Stimulated activated CD4-positive, alpha-beta T cell treated with anti-CD3 and anti-CD28 coated beads, Interleukin-12 subunit alpha, Interleukin-12 subunit beta, amount 100 ng/mL, for 4 hours (primary cell): Measurements from ENCODE around the gene LIPM.
A peak's percentile ranks its signal among the peaks of the same experiment; 100 is the strongest.
"Not testable (repeated sequence)": the region's sequence is repeated elsewhere in the genome, so short reads cannot be mapped to it uniquely, and the experiment has no call there.

Source experiments
- DNase-seq: peaks from one replicate; pipeline ENCODE4 v3.0.0-alpha.2; 2020

The LIPM gene

DNA sequence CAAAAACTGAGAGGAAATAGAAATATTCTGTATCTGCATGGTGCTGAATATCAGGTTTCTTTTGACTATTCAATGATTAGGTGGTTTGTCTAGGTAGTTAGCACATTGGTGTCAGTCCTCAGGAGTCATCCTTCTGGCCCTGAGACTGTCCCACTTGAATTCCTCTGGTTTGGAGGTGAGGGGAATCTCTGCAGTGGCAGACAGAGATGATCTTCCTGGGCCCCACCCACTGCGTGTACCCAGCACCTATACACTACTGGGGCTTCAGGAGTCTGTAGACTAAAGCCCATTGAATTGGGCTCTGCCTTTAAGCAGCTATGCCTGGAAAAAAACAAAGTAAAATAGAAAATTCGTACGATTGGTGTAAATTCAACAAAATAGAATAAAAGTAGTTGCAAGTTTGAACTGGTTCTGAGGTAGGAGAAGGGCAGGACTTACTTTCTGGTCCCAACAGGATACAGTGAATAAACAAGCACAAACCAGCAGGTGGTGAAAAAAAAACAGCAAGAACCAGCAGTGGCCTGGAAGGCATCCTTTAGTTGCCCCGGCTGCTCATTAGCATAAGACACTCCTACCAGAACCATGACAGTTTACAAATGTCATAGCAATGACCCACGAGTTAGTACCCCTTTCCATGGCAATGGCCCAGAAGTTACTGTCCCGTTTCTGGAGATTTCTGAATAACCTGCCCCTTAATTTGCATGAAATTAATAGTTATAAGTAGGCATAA is 1.7 kb downstream of the LIPM start:
- no peak for DNase-seq

GRCh38 chr10:88805361-88805760 is 2.8 kb downstream of the LIPM start:
- DNase-seq, result no peak

GRCh38 chr10:88805924-88806323 is 3.4 kb downstream of the LIPM start:
- DNase-seq, result no peak

DNA sequence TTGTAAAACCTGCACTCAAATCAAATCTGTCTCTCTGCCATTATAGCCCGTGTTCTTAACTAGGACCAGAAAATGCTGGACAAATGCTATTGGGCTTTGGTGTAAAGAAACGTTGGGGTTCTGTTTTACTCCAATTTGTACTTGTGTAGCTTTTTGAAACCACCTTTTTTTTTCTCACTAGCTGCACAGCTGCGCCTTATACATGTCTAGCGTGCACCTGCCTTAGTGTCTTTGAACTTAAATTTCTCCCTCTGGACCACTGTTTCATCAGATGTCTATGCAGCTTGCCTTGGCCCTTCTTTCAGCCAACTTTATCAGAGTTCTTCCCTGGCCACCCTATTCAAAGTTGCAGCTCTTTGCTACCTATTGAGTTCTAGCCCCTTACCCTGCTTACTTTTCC is 7.1 kb downstream of the LIPM start:
- DNase-seq, result no peak

GRCh38 chr10:88810196-88810961 is 7.8 kb downstream of the LIPM start:
- DNase-seq, result no peak

- DNase-seq, result no peak
Measured at GRCh38 chr10:88813200-88813599, 10.7 kb downstream of the LIPM start.

DNA sequence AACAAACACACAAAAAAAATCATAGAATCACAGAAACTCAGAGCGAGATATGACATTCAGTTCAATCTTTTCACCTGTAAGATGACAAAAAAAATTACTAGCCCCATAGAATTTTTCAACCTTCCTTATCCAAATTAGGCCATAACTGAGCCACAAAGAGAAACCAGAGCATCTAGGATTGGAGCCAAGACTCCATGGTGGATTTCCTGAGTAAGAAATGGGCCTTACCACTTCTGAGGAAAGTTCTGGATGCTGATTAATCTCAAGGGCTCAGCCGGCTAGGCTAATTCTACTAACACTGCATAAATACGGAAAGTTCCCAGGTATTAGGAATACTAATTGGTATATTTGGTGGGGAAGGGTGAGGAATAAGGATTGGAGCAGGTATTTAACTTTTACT is 16.8 kb downstream of the LIPM start:
- DNase-seq, result no peak

DNA sequence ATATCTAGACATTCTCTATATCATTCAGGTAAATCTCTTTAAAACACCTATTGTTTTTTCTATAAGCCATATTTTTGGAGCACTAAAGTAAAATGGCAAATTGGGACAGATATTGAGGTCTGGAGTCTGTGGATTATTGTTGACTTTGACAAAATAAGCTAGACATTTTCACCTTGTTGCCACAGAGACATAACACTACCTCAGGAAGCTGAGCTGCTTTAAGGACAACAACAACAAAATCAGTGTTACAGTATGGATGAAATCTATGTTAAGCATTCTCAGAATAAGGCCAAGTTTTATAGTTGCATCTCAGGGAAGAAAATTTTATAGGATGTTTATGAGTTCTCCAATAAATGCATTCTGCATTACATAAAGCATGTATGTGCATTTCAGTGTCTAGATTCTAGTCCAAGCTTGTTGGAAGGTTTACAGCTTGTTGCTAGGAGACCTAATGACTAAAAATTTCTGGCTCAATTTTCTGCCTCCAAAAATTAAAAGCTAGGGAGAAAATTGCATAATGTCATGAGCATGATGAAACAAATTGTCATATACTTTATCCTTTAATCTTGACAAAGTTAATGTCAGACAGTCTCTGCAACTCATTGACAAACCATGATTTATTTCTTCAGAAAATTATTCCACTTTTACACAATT is 18.3 kb downstream of the LIPM start:
- DNase-seq, result no peak

- DNase-seq, result no peak
Measured at GRCh38 chr10:88826388-88826787, 23.9 kb downstream of the LIPM start.

GRCh38 chr10:88827671-88828070 is 25.1 kb downstream of the LIPM start:
- DNase-seq, result no peak

- DNase-seq, result no peak
Measured at GRCh38 chr10:88828310-88828709, 25.8 kb downstream of the LIPM start.

DNA sequence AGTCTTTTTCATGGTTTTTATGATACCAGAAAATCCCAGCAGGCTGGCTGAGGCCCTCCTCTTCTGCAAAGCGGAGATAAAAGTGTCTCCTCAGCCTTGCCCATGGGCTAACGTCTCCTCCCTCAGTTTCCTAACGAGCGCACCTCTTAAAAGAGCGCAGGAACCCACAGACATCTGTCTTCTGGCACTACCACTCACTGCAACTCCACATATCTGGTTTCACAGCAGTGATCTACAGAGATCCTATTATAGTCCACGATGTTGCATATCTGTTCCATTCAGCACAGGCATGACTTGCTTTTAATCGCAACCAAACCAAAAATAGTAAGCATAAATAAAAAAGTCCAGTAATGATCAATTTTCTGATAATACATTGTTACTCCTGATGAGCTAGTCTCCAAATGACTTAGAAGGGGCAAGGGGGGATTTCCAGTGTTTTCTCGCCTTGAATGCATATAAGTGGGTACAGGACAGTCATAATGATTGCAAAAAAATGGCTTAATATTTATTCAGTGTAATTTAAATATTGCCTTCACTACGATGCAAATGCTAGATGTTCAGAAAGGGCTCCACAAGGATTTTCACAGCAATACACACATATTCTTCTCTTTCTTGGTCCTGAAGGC is 28.2 kb downstream of the LIPM start:
- no peak for DNase-seq

DNA sequence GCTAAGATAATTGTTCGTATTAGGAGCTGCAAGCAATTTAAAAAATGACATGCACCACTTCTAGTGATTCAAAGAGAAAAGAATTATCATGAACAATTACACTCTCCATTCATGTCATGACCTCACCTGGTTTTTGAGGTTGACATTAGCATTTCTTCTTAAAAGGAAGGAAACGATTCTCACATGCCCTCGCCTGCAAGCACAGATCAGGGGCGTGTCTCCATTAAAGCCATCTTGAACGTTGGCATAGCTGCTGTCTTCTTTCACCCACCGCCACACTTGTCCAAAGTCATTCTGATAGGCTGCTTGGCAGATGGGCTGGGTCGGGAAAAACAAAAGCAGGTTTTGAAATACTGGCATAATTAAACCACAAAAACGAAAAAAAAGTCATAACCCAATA is 29.2 kb downstream of the LIPM start:
- DNase-seq, result peak; percentile 14

- no peak for DNase-seq
Measured at GRCh38 chr10:88832376-88832775, 29.8 kb downstream of the LIPM start.

DNA sequence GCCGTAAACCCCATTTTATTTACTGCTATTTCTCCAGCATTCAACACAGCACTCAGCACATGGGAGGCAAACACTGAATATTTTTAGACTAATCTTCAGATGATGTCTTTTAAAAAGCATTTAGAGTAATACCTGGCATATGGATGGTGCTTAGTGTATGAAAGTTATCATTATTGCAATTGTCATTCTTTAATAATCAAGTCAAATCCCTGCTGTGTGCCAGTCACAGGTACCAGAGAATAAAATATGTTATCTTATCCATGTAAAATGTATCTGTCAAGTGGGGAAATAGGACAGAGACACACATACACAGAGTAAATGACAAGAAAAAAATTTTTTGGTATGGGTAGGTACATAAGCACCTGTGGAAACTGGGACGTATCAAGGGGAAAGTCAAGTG is 30.6 kb downstream of the LIPM start:
- DNase-seq, result no peak

DNA sequence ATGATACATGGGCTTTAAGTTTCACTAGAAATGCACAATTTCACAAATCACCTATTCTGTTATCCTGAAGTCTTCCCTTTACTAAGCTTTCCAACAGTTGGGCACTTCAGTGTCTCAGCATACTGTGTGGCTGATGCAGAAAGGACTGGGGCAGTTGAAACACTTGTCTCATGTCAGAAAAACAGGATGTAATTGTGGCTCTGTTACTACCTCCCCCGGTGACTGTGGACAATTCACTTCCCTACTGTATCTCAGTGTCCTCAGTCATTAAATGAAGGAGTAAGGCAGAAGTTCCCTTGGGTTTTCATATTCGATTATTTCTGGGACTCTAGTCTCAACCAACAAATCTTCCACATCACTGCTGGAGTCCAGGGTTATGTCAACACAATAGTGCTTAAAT is 31.2 kb downstream of the LIPM start:
- no peak for DNase-seq

GRCh38 chr10:88835096-88835909 is 32.8 kb downstream of the LIPM start:
- DNase-seq, result peak; percentile 77

GRCh38 chr10:88835910-88836221 is 33.3 kb downstream of the LIPM start:
- DNase-seq, result no peak

GRCh38 chr10:88837632-88838031 is 35.1 kb downstream of the LIPM start:
- not testable (repeated sequence) for DNase-seq

- no peak for DNase-seq
Measured at GRCh38 chr10:88838766-88839350, 36.3 kb downstream of the LIPM start.

- no peak for DNase-seq
Measured at GRCh38 chr10:88840104-88840503, 37.6 kb downstream of the LIPM start.

DNA sequence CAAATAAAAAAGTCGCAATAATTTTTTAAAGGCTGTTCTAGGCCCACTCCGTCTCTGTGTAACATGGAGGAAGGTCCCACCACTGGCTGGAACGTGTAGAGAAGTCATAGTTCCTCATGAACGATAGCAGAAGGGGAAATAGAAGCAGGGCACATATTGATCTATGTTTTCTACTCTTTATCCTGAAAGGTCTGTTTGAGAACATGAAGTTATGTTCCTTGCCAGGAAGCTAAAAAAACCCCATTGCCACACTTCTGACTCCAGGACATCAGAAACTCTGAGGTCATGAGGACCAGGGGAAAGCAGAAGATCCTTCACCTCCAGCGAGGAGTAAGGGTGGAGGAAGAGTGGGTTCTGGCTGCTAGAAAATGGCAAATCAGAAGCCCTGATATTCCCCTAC is 38.4 kb downstream of the LIPM start:
- no peak for DNase-seq
